ENCODE measurements around the gene RABEP1.
"Not testable (repeated sequence)": the region's sequence is repeated elsewhere in the genome, so short reads cannot be mapped to it uniquely, and the experiment has no call there.

The RABEP1 gene

GRCh38 chr17:5281814-5282641 lies at the start of gene RABEP1:
Gene RABEP1 (plus strand): TSS chr17:5282284. CDS start chr17:5282487, 203 bp downstream.
- DNase-seq: peak; percentile 87

- DNase-seq: not testable (repeated sequence)
Measured at GRCh38 chr17:5233492-5233891, 48.6 kb upstream of the RABEP1 start.

GRCh38 chr17:5234645-5235576 lies 47.2 kb upstream of the RABEP1 start, which contains the start of gene SCIMP:
Gene SCIMP (minus strand): TSS chr17:5234860. CDS start chr17:5234755, 105 bp downstream.
- DNase-seq: no peak

- no peak for DNase-seq
Measured at GRCh38 chr17:5236938-5237540, 45.0 kb upstream of the RABEP1 start.

GRCh38 chr17:5237541-5238016 lies 44.5 kb upstream of the RABEP1 start:
- DNase-seq: no peak

DNA sequence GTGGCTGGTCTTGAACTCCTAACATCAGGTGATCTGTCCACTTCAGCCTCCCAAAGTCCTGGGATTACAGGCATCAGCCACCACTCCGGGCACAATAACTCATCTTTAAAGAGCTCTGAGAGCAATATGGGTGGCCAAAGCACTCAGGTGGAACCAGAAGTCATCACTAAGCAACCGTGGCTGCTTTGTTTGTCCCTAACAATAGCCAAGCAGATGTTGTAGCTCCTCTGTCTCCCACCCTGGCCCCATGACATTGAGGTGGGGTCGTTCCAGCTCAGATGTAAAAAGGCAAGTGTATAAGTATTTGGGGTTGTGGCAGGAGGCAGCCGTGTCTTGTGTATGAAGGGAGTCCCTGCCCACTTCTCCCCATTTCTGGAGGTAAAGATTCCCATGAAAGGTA lies 43.8 kb upstream of the RABEP1 start:
- no peak for DNase-seq

GRCh38 chr17:5239769-5240168 lies 42.3 kb upstream of the RABEP1 start:
- DNase-seq: not testable (repeated sequence)

GRCh38 chr17:5241861-5242671 lies 40.0 kb upstream of the RABEP1 start:
- no peak for DNase-seq

DNA sequence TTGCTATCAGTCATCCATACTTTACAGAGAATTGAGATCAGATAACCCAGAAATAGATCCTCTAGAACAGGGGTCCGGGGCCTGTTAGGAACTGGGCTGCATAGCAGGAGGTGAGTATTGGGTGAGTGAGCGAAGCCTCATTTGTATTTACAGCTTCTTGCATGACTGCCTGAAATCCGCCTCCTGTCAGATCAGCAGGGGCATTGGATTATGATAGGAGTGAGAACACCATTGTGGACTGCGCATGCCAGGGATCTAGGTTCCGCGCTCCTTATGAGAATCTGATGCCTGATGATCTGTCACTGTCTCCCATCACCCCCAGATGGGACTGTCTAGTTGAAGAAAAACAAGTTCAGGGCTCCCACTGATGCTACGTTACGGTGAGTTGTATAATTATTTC lies 34.5 kb upstream of the RABEP1 start:
- no peak for DNase-seq

DNA sequence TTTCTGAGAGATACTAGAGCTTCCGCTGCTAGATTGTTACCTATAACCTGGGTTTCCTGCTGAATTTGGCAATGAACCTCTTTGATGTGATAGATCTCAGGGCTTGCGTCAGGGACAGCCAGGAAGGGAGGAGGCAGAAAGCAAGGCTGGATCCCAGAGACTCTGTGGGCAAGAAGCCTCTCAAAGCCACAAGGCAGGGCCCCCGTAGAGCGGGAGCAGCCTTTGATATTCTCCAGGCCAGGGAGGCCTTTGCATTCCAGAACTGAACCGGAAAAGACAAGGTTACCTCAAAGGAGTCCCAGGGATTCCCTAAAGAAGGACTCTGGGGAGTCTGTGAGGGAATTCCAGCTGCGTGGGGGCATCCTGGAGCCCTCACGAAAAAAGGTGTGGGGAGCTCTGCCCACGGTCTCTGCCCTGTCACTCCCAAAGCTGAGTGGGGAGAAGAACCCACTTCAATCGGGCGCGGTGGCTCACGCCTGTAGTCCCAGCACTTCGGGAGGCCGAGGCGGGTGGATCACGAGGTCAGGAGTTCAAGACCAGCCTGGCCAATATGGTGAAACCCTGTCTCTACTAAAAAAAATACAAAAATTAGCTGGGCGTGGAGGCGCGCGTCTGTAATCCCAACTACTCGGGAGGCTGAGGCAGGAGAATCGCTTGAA lies 33.1 kb upstream of the RABEP1 start:
- no peak for DNase-seq

GRCh38 chr17:5249615-5250014 lies 32.5 kb upstream of the RABEP1 start:
- DNase-seq: peak; percentile 17

GRCh38 chr17:5254414-5254813 lies 27.7 kb upstream of the RABEP1 start:
- DNase-seq: no peak

- no peak for DNase-seq
Measured at GRCh38 chr17:5254903-5255521, 27.1 kb upstream of the RABEP1 start.

DNA sequence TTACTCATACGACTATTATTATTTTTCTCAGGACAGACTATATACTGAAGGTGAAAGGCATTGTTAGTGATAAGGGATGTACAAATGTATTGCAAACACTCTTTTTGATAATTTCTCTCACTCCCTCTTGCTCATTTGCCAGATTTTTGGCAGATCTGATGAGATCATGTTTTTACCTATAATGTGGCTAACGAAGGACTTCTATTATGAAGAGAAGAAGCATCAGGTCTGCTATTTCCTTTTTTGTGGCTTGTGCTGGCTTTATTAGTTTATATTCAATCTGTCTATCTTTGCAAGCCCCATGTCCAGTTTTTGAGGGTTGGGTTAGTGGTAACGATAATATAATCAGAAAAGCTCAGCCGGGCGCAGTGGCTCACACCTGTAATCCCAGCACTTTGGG lies 25.0 kb upstream of the RABEP1 start:
- no peak for DNase-seq

- DNase-seq: no peak
Measured at GRCh38 chr17:5260542-5260941, 21.5 kb upstream of the RABEP1 start.

GRCh38 chr17:5262416-5262991 lies 19.6 kb upstream of the RABEP1 start:
- no peak for DNase-seq

GRCh38 chr17:5263441-5263840 lies 18.6 kb upstream of the RABEP1 start:
- DNase-seq: no peak

- no peak for DNase-seq
Measured at GRCh38 chr17:5264893-5265292, 17.2 kb upstream of the RABEP1 start.

GRCh38 chr17:5269241-5269960 lies 12.7 kb upstream of the RABEP1 start:
- DNase-seq: no peak

DNA sequence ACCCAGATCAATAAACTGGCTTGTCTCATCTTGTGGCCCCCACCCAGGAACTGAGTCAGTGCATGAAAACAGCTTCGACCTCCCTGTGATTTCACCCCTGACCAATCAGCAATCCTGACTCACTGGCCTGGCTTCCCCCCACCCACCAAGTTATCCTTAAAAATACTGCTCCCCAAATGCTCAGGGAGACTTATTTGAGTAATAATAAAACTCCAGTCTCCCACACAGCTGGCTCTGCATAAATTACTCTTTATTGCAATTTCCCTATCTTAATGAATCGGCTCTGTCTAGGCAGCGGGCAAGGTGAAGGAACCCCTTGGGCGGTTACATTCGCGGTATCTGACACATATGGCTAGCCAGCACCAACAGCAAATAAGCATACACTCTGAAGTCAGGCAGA lies 9.8 kb upstream of the RABEP1 start:
- no peak for DNase-seq

Measured in NCI-H2171 (cell line).